LoVo (cell line): ENCODE measurements around the gene CASK.

ENCODE experiments used
- DNase-seq: peaks from one replicate; pipeline ENCODE4 v3.0.0-alpha.2; 2016; ENCODE audit warnings: low spot score

Gene CASK

GRCh38 chrX:41923211-41923977 is at the start of gene CASK:
Gene CASK, minus strand, starts transcription at chrX:41923554. Its CDS starts 566 bp downstream, at chrX:41922988.
- DNase-seq = peak; percentile 90

GRCh38 chrX:41971346-41971745 is 48.0 kb upstream of the CASK start:
- DNase-seq = no peak

- DNase-seq = no peak
Measured at GRCh38 chrX:41970419-41970818, 47.1 kb upstream of the CASK start.

- DNase-seq = no peak
Measured at GRCh38 chrX:41963348-41963747, 40.0 kb upstream of the CASK start.

GRCh38 chrX:41960142-41960541 is 36.8 kb upstream of the CASK start:
- peak; percentile 29 for DNase-seq

- no peak for DNase-seq
Measured at GRCh38 chrX:41958861-41959260, 35.5 kb upstream of the CASK start.

- DNase-seq = no peak
Measured at GRCh38 chrX:41956027-41956426, 32.7 kb upstream of the CASK start.

GRCh38 chrX:41952102-41952501 is 28.7 kb upstream of the CASK start:
- no peak for DNase-seq

- no peak for DNase-seq
Measured at GRCh38 chrX:41946989-41947612, 23.7 kb upstream of the CASK start.

GRCh38 chrX:41946235-41946634 is 22.9 kb upstream of the CASK start:
- peak; percentile 31 for DNase-seq

GRCh38 chrX:41935832-41936231 is 12.5 kb upstream of the CASK start:
- DNase-seq = no peak

- DNase-seq = no peak
Measured at GRCh38 chrX:41933546-41933945, 10.2 kb upstream of the CASK start.

GRCh38 chrX:41932885-41933284 is 9.5 kb upstream of the CASK start:
- DNase-seq = no peak

GRCh38 chrX:41931591-41931990 is 8.2 kb upstream of the CASK start:
- no peak for DNase-seq

GRCh38 chrX:41923978-41924683 is 777 bp upstream of the CASK start:
- DNase-seq = peak; percentile 60

GRCh38 chrX:41922431-41923151 is 763 bp downstream of the CASK start:
- no peak for DNase-seq

GRCh38 chrX:41921492-41922430 is 1.6 kb downstream of the CASK start:
- DNase-seq = no peak

- no peak for DNase-seq
Measured at GRCh38 chrX:41919870-41920269, 3.5 kb downstream of the CASK start.

GRCh38 chrX:41917517-41917916 is 5.8 kb downstream of the CASK start:
- no peak for DNase-seq

GRCh38 chrX:41913476-41913875 is 9.9 kb downstream of the CASK start:
- no peak for DNase-seq

- DNase-seq = no peak
Measured at GRCh38 chrX:41912923-41913322, 10.4 kb downstream of the CASK start.
